ENCODE data around the gene CYB561D1.
A peak's percentile ranks its signal among the peaks of the same experiment; 100 is the strongest.

The CYB561D1 gene

GRCh38 chr1:109529881-109530456 lies 36.1 kb downstream of the CYB561D1 start:
- no peak for DNase-seq (ENCODE audit: low read depth in 2 of 2)

DNA sequence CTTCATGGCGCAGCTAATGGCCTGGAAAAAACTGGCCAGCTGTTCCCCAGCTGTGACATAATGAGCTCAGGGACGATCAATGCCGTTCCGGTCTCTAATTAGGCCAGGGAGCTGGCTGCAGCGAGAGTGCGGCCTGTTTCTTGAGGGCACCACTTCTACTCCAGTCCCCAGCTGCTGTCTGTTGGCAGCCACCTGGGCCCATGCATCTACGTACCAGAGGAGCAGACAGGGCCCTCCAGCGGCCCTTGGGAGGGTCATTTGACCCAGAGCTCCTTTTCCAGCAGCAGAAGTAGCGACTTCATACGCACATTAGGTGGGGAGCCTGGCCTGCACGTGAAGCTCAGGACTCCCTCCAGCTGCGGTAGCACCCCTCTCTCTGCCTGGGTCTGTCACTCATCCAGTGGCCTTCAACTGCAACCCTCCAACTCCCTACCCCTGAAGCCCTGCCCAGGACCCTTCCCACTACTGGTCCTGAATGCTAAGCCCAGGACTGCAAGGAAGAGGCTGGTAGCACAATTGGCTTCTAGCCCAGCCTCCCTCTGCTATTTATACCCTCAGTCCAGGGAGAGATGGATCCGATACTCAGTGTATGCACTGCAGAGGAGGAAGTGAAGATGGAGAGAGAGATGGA lies 36.7 kb downstream of the CYB561D1 start:
- DNase-seq (ENCODE audit: low read depth in 2 of 2), result no peak

- no peak for DNase-seq (ENCODE audit: low read depth in 2 of 2)
Measured at GRCh38 chr1:109531380-109531779, 37.5 kb downstream of the CYB561D1 start.

- no peak for DNase-seq (ENCODE audit: low read depth in 2 of 2)
Measured at GRCh38 chr1:109531826-109532364, 38.0 kb downstream of the CYB561D1 start.

DNA sequence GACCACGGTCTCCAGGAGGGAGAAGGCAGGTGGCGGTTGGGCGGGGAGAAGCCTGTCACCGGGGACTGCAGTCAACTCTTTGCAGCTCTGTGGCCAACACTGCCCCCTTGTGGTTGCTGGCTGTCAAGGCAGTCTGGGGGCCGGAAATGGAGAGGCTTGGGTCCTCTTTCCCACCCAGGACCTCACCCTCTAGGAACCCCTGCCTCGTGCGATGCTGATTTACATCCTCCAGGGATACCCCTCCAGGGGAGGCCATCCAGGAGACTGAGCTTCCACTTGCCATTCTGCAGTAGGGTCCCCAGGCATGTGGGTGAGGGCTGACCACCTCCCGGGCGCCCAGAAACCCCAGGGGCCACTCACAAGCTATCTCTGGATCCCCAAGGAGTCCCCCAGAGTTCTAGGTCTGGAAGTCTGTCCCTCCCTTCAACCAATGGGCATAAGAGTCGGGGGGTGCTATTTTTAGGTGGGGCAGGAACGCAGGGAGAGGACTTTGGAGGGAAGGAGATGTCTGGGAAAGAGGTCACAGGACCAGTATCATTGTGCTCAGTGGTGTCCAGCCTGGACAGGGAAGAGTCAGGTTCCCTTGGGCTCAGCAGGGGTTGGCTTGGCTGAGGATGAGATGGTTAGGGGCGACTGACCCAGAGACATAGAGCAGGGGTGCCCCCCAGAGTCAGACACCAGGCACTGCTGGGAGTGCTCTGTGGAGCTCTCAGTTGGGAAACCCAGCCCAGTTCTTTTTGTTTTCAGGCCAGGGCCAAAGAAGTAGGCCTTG lies 38.7 kb downstream of the CYB561D1 start:
- peak; percentile 72 to 85 for DNase-seq (ENCODE audit: low read depth in 2 of 2)

- no peak for DNase-seq (ENCODE audit: low read depth in 2 of 2)
Measured at GRCh38 chr1:109534307-109534858, 40.5 kb downstream of the CYB561D1 start.

DNA sequence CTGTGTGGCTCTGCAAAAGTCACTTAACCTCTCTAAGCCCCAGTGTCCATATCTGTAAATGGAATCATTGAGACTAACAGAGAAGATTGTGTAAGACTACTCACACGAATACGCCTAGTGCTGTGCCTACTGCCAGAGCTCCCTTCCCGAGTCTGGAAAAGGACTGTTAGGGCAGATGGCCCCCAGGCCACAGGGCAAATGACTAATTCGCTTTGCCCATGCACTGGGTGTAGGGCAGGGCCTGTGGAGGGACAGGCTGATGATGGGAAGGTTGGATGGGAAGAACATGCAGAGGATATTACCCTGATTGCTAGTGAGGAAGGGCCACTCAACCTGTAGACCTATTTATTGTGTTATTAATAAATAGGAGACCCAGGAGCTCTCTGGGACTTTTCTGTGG lies 41.6 kb downstream of the CYB561D1 start:
- DNase-seq (ENCODE audit: low read depth in 2 of 2), result no peak

DNA sequence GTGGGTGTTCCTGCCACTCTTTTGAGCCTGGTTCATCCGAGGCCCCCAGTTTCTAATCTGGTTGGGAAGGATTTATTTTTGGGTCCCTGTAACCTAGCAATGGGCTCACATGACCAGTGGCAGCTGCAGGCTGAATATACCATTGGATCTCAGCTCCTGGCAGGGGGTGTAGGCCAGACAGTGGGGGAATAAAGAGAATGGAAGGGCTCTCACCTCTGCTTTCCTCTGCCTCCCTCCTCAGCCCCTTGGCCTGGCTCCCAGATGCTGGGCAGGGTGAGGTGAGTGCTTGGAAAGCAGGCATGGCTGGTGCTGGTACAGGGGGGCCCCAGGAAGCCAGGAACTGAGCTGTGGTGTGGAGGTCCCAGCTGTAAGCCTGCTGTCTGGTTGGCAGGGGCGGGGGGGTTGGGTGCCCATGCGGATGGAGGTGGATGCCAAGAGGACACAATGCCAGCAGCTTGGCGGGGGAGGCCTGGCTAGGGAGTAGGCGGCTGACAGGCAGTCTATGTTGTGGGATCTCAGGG lies 42.1 kb downstream of the CYB561D1 start:
- DNase-seq (ENCODE audit: low read depth in 2 of 2), result no peak

DNA sequence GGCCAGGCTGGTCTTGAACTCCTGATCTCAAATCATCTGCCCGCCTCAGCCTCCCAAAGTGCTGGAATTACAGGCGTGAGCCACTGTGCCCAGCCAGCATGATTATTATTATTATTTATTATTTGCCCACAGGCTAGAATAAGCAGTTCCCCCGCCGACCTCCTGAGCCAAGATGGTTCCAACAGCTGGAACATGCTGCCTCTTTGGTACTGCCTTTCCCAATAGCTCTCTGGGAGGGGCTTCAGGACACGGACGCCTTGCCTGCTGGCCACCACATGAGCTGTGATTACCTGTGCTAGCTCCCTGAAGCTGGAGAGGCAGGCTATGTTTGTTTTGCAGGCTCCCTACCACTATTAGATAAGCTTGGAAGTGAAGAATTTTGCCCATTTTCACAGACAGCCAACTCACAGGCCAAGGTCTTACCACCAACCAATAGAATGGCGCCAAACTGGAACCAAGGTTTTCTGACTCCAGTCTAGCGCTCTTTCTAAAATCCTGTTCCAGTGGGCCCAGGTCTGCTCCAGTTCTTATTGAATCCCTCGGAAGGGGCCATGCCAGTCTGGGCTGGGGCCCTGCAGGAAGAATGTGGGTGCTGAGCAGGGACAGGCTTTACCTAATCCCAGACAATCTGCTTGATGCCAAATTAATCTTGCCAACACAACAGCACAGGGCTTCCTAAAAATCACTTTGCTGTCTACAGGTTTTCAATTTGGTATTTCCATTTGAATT lies 43.7 kb downstream of the CYB561D1 start:
- no peak for DNase-seq (ENCODE audit: low read depth in 2 of 2)

- no peak for DNase-seq (ENCODE audit: low read depth in 2 of 2)
Measured at GRCh38 chr1:109538827-109539555, 45.1 kb downstream of the CYB561D1 start.

DNA sequence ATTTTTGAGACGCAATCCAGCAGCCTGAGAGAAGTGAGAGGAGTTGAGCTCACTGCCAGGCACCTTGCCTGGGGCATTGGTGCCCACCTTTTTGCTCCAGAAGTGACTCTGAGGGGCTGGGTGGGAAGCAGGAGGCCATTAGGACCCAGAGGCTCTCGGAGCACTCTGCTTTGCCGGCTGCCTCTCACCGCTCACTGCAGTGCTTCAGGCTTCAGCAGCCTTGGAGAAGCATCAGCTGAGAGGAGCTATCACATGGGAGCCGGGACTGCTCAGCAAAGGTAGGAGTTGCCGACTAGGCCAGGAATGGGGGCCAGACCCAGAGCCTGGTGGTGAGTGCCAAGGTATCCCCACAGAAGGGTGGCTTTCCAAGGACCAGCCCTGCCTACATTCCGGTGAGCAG lies 45.8 kb downstream of the CYB561D1 start, which contains the start of gene GPR61:
TSS of gene GPR61 (plus strand) at position 197 of the 400 bp plus-strand sequence. CDS start 3,151 bp downstream, outside the sequence.
- no peak for DNase-seq (ENCODE audit: low read depth in 2 of 2)

DNA sequence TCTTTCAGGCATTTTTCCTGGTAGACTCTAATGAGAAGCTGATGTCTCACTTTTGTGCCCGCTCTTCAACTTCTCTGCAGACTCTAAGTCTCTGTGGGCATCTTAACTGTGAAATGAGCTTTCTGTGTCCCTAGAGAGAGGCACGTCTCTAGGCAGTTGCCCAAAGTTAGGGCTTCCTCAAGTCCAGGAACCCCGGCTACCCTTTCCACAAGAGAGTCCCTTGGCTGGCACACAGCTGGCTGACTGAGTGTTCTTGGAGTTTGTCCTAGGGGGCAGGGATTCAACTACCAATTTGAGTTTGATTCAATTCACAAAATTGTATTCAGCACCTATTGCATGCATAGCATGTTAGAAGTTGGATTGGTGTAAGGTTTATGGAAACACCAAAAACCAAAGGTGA lies 47.2 kb downstream of the CYB561D1 start:
- DNase-seq (ENCODE audit: low read depth in 2 of 2), result no peak

GRCh38 chr1:109542657-109543056 lies 48.8 kb downstream of the CYB561D1 start:
- DNase-seq (ENCODE audit: low read depth in 2 of 2), result no peak

DNA sequence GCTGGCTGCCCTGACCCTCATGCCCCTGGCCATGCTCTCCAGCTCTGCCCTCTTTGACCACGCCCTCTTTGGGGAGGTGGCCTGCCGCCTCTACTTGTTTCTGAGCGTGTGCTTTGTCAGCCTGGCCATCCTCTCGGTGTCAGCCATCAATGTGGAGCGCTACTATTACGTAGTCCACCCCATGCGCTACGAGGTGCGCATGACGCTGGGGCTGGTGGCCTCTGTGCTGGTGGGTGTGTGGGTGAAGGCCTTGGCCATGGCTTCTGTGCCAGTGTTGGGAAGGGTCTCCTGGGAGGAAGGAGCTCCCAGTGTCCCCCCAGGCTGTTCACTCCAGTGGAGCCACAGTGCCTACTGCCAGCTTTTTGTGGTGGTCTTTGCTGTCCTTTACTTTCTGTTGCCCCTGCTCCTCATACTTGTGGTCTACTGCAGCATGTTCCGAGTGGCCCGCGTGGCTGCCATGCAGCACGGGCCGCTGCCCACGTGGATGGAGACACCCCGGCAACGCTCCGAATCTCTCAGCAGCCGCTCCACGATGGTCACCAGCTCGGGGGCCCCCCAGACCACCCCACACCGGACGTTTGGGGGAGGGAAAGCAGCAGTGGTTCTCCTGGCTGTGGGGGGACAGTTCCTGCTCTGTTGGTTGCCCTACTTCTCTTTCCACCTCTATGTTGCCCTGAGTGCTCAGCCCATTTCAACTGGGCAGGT lies 49.5 kb downstream of the CYB561D1 start:
- DNase-seq (ENCODE audit: low read depth in 2 of 2), result no peak

DNA sequence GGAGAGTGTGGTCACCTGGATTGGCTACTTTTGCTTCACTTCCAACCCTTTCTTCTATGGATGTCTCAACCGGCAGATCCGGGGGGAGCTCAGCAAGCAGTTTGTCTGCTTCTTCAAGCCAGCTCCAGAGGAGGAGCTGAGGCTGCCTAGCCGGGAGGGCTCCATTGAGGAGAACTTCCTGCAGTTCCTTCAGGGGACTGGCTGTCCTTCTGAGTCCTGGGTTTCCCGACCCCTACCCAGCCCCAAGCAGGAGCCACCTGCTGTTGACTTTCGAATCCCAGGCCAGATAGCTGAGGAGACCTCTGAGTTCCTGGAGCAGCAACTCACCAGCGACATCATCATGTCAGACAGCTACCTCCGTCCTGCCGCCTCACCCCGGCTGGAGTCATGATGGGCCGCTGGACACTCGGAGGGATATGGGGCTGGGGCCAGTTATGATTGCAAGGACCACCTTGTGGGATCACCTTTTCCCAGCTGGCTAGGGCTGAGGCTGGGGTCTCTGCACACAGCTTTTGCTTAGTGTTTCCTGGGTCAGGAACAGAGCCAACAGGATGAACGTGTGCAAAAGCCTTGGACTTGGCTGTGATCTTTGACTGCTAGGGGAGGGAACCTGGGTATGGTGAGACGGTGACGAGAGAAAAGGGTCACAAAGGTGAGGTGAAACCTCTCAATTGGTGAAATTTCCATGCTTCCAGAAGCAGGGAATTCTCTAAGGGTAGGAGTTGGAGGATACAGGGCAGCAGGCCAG lies 50.3 kb downstream of the CYB561D1 start:
- no peak for DNase-seq (ENCODE audit: low read depth in 2 of 2)

DNA sequence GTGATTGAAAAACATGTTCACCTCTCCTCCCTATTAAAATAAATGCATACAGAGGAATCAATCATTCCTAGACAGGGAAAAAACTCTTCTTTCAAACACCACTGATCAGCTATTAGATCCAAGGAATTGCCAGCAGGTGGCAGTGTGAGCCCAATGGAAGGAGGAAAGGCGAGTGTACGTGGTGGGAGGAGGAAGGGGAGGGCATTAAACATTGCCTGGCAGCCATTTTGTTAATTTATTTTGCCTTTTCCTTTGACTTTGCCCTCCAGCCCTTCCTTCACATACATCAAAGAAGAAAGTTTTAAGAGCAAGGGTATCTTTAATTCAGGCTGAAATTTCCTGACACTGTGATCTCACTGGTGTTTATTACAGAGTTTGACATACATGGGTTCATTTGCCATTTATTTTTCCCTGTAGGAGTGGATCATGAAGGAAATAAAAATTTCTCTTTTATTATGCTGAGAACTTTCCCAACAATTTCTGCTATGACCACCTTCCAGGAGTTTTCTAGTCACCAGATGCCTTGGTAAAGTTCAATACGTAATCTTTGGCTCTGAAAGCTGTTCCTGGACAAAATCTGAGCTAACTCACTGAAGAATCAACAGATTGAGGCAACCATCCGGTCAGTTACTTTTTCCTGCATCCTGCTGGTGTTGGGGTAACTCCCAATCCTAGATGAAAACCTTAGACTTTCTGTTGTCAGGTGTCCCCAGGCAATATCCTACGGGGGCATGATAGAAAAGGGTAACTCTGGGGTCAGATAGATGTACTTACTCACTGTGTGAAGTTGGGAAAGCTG lies 52.6 kb downstream of the CYB561D1 start:
- DNase-seq (ENCODE audit: low read depth in 2 of 2), result peak; percentile 74 to 86

- DNase-seq (ENCODE audit: low read depth in 2 of 2), result no peak
Measured at GRCh38 chr1:109547463-109548320, 53.8 kb downstream of the CYB561D1 start.

Measured in stimulated activated CD8-positive, alpha-beta memory T cell treated with anti-CD3 and anti-CD28 coated beads, Interleukin-7, amount 100 ng/mL, for 4 hours (primary cell).